Astrocyte (in vitro differentiated cells and primary cell): Measurements from ENCODE around the gene NDUFAF8. TPM values are rescaled to one million over a fixed set of nuclear protein-coding genes. Genes with fewer than 3 reads are reported as not detected.

Experiments
- DNase-seq: peaks from one replicate; pipeline ENCODE4 v3.0.0-alpha.2; 2010; ENCODE audit warnings: low read depth
- FAIRE-seq: peaks from 2 replicates; lab custom pipeline; 2011; peaks lifted over from hg19 to GRCh38; lab: Jason Lieb, UNC
- H2AFZ ChIP-seq: 2 replicates; pipeline ENCODE4 v1.6.0; 2012; ENCODE audit warnings: low read depth, low read length, inconsistent platforms
- H3K27ac ChIP-seq: 2 replicates; pipeline ENCODE4 v1.5.1; 2011; ENCODE audit warnings: low read depth, low read length, inconsistent platforms
- H3K27me3 ChIP-seq: 2 replicates; pipeline ENCODE4 v1.6.0; 2011; ENCODE audit warnings: low read length, inconsistent platforms; ENCODE audit not compliant: insufficient read depth
- H3K36me3 ChIP-seq: 2 replicates; pipeline ENCODE4 v1.5.1; 2011; ENCODE audit warnings: low read length, inconsistent platforms; ENCODE audit not compliant: insufficient read depth
- H3K4me1 ChIP-seq: 2 replicates; pipeline ENCODE4 v1.5.1; 2011; ENCODE audit warnings: low read length, inconsistent platforms; ENCODE audit not compliant: insufficient read depth
- H3K4me2 ChIP-seq: 2 replicates; pipeline ENCODE4 v1.6.0; 2012; ENCODE audit warnings: low read length, inconsistent platforms
- H3K4me3 ChIP-seq: 2 replicates; pipeline ENCODE4 v1.5.1; 2011; ENCODE audit warnings: low read depth, mild to moderate bottlenecking, low read length, inconsistent platforms; ENCODE audit not compliant: insufficient read depth
- H3K79me2 ChIP-seq: 2 replicates; pipeline ENCODE4 v1.6.0; 2012; ENCODE audit warnings: mild to moderate bottlenecking, low read length, inconsistent platforms; ENCODE audit not compliant: insufficient read depth
- H3K9ac ChIP-seq: 2 replicates; pipeline ENCODE4 v1.6.0; 2012; ENCODE audit warnings: mild to moderate bottlenecking, low read length, inconsistent platforms
- H3K9me3 ChIP-seq: 2 replicates; pipeline ENCODE4 v1.5.1; 2012; ENCODE audit warnings: low read depth, mild to moderate bottlenecking, low read length, inconsistent platforms; ENCODE audit not compliant: insufficient read depth
- H4K20me1 ChIP-seq: 2 replicates; pipeline ENCODE4 v1.6.0; 2012; ENCODE audit warnings: low read length, inconsistent platforms; ENCODE audit not compliant: insufficient read depth
- H3K27ac Mint-ChIP-seq: one replicate; pipeline ENCODE4 v1.8.0; 2021; ENCODE audit warnings: mild to moderate bottlenecking, mixed read lengths; ENCODE audit not compliant: unreplicated experiment
- H3K27me3 Mint-ChIP-seq: one replicate; pipeline ENCODE4 v1.8.0; 2021; ENCODE audit warnings: low read depth, mixed read lengths; ENCODE audit not compliant: unreplicated experiment
- H3K36me3 Mint-ChIP-seq: one replicate; pipeline ENCODE4 v1.8.0; 2021; ENCODE audit warnings: low read depth, mixed read lengths; ENCODE audit not compliant: unreplicated experiment
- H3K4me1 Mint-ChIP-seq: one replicate; pipeline ENCODE4 v1.8.0; 2021; ENCODE audit warnings: low read depth, mixed read lengths; ENCODE audit not compliant: unreplicated experiment
- H3K4me3 Mint-ChIP-seq: one replicate; pipeline ENCODE4 v1.8.0; 2021; ENCODE audit warnings: mild to moderate bottlenecking, moderate library complexity, mixed read lengths; ENCODE audit not compliant: unreplicated experiment
- H3K9me3 Mint-ChIP-seq: one replicate; pipeline ENCODE4 v1.8.0; 2021; ENCODE audit warnings: mild to moderate bottlenecking, mixed read lengths; ENCODE audit not compliant: unreplicated experiment
- EZH2 ChIP-seq: IDR thresholded peaks from 2 replicates; pipeline ENCODE4 v1.6.1; 2012; ENCODE audit warnings: mild to moderate bottlenecking, low read length, inconsistent platforms; ENCODE audit not compliant: insufficient read depth
- total RNA-seq: library from RNA; stranded (reverse); gene quantifications from 2 replicates; pipeline ENCODE4 v1.2.1, GENCODE V29; 2021
- TF ChIP-seq, protein P1 (sequence below): IDR thresholded peaks from 2 replicates; pipeline ENCODE4 v1.5.1; 2011; ENCODE audit warnings: low read depth, mild to moderate bottlenecking, inconsistent platforms, low read length, moderate library complexity; ENCODE audit not compliant: insufficient read depth

Gene NDUFAF8
- total RNA-seq, 1 donor from 2014 or later: 67.2 TPM

DNA sequence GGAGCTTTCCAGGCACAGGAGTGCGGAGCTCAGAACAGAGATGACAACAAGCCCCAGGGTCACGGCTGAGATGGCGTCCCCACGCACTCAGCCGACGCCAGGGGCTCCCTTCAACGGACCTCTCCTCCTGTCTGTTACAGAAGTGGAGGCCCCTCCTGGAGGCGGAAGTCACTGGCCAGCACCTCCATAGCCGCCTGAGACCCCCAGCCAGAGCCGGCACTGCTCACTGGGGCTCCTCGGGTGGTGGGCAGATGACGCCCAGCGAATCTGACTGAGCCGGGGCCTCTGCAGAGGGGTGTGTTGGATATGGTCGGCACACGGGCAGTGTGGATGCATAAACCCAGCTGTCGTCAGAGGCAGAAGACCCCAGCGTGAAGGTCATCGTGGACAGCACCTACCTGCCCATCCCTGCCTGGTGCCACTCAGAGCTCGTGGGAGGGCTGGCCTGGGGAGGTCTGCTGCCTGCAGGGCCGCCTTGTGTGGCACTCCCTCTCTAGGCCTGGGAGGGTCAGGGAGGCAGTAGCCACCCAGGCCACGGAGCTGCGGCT, 20.0 kb downstream of the NDUFAF8 start:
- TF ChIP-seq EZH2: no peak
- TF ChIP-seq, protein P1, sequence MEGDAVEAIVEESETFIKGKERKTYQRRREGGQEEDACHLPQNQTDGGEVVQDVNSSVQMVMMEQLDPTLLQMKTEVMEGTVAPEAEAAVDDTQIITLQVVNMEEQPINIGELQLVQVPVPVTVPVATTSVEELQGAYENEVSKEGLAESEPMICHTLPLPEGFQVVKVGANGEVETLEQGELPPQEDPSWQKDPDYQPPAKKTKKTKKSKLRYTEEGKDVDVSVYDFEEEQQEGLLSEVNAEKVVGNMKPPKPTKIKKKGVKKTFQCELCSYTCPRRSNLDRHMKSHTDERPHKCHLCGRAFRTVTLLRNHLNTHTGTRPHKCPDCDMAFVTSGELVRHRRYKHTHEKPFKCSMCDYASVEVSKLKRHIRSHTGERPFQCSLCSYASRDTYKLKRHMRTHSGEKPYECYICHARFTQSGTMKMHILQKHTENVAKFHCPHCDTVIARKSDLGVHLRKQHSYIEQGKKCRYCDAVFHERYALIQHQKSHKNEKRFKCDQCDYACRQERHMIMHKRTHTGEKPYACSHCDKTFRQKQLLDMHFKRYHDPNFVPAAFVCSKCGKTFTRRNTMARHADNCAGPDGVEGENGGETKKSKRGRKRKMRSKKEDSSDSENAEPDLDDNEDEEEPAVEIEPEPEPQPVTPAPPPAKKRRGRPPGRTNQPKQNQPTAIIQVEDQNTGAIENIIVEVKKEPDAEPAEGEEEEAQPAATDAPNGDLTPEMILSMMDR: no peak
- H3K9me3 ChIP-seq: no peaks in the 10 kb centered on the region
- no peaks in the 10 kb centered on the region for H3K27me3 ChIP-seq
- H3K27me3 Mint-ChIP-seq: peaks cover 3% of the 10 kb centered on the region
- H3K27ac Mint-ChIP-seq: no peak overlapping the region
- H3K27ac ChIP-seq: no peak overlapping the region
- H3K36me3 Mint-ChIP-seq: peaks cover 18% of the 10 kb centered on the region
- H3K4me2 ChIP-seq: no peak overlapping the region
- peaks cover 35% of the 10 kb centered on the region for H4K20me1 ChIP-seq
- H3K4me1 Mint-ChIP-seq: peaks cover 4% of the 10 kb centered on the region
- no peaks in the 10 kb centered on the region for H3K9me3 Mint-ChIP-seq
- H3K9ac ChIP-seq: no peak overlapping the region
- peaks cover under 1% of the 10 kb centered on the region for H3K79me2 ChIP-seq
- peaks cover 2% of the 10 kb centered on the region for H3K36me3 ChIP-seq
- FAIRE-seq: no peak
- no peak overlapping the region for H2AFZ ChIP-seq
- DNase-seq: no peak
- H3K4me3 Mint-ChIP-seq: no peak overlapping the region
- H3K4me3 ChIP-seq: no peak overlapping the region
- H3K4me1 ChIP-seq: peaks cover 15% of the 10 kb centered on the region

DNA sequence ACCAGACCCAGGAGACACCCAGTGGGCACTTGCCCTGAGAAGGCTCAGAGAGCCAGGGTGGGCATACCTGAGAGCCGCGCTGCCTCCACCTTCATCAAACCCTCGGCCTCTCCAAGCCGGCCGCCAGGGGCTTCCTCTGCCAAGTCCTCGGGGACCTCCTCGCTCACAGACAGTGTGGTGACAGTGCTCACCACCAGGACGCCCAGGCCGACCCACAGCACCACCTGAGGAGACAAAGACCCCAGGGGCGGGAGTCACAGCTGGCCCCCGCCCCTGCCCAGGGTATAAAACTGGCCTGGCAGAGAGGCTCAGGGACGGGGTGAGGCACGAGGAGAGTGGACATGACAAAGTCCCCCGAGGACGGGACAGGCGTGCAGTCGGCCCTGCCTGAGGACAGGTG, 21.1 kb downstream of the NDUFAF8 start:
- H3K4me2 ChIP-seq: no peak overlapping the region
- peaks cover 8% of the 10 kb centered on the region for H3K4me1 ChIP-seq
- peaks cover 26% of the 10 kb centered on the region for H4K20me1 ChIP-seq
- Mint-ChIP-seq H3K27ac (no peak overlapping the region), H3K9me3 (no peaks in the 10 kb centered on the region), H3K27me3 (peaks cover 3% of the 10 kb centered on the region), H3K36me3 (peaks cover 20% of the 10 kb centered on the region), H3K4me1 (peaks cover 2% of the 10 kb centered on the region), H3K4me3 (no peak overlapping the region)
- no peak overlapping the region for H3K27ac ChIP-seq
- no peaks in the 10 kb centered on the region for H3K79me2 ChIP-seq
- TF ChIP-seq, protein P1: no peak
- TF ChIP-seq EZH2: no peak
- H3K9me3 ChIP-seq: no peaks in the 10 kb centered on the region
- FAIRE-seq (no peak), DNase-seq (no peak)
- no peak overlapping the region for H3K4me3 ChIP-seq
- H3K27me3 ChIP-seq: no peaks in the 10 kb centered on the region
- H2AFZ ChIP-seq: no peak overlapping the region
- peaks cover 2% of the 10 kb centered on the region for H3K36me3 ChIP-seq
- no peak overlapping the region for H3K9ac ChIP-seq

DNA sequence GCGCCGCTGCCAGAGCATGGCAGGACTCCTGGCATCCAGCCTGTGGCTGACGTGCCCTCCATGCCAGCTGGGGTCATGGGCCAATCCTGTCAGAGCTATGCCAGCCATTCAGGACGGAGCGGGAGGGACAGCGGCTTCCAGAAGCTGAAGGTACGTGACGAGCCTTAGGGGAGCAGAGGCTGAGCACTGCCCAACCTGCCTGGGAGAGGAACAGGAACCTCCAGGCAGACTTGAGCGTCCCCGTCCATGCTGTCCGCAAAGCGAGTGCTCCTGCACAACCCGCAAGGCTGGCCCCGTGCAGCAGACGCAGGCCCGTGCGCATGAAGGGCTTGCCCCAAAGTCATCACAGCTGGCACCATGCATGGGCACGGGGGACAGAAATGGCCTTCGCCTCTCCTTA, 21.5 kb downstream of the NDUFAF8 start:
- Mint-ChIP-seq H3K36me3 (peaks cover 23% of the 10 kb centered on the region), H3K9me3 (no peaks in the 10 kb centered on the region), H3K27ac (no peak overlapping the region), H3K4me1 (peaks cover 2% of the 10 kb centered on the region), H3K4me3 (no peak overlapping the region), H3K27me3 (peaks cover 3% of the 10 kb centered on the region)
- Histone ChIP-seq H2AFZ (no peak overlapping the region), H3K4me3 (no peak overlapping the region), H4K20me1 (peaks cover 21% of the 10 kb centered on the region), H3K4me2 (no peak overlapping the region), H3K36me3 (peaks cover 4% of the 10 kb centered on the region), H3K27me3 (no peaks in the 10 kb centered on the region), H3K9ac (no peak overlapping the region), H3K27ac (no peak overlapping the region), H3K9me3 (no peaks in the 10 kb centered on the region), H3K79me2 (no peaks in the 10 kb centered on the region), H3K4me1 (peaks cover 4% of the 10 kb centered on the region)
- DNase-seq (no peak), FAIRE-seq (no peak)
- no peak for TF ChIP-seq EZH2
- TF ChIP-seq, protein P1: no peak
